Measurements from ENCODE around the gene APEH. TPM values are rescaled to one million over a fixed set of nuclear protein-coding genes. Genes with fewer than 3 reads are reported as not detected.

Gene APEH
- total and polyA plus RNA-seq, 2 donors (not counting 1 experiment from before 2014, with no cell fraction given), result 79.4 to 96.2 TPM

GRCh38 chr3:49705390-49705960 lies 31.3 kb downstream of the APEH start:
- over 99% methylated on average over 15 of the region's 17 CpGs for WGBS (ENCODE audit: insufficient coverage)
- Histone ChIP-seq H3K9me3 (ENCODE audit: control extremely low read depth in 1 of 3, control insufficient read depth in 2 of 3, insufficient read depth in 1 of 3, low read length in 2 of 3) (peaks cover 0 to 3% (median 0%) of the 10 kb centered on the region in 3 donors), H3K4me3 (ENCODE audit: control extremely low read depth in 1 of 5, extremely low read depth in 1 of 5, insufficient read depth in 1 of 5, low read depth in 2 of 5, low read length in 4 of 5) (no peak overlapping the region), H4K20me1 (ENCODE audit: control insufficient read depth, insufficient read depth, low read length, poor library complexity, severe bottlenecking) (no peaks in the 10 kb centered on the region), H3K36me3 (replicated peaks in 1 of 2; ENCODE audit: control extremely low read depth in 1 of 2, control insufficient read depth in 1 of 2, extremely low read depth in 1 of 2, insufficient read depth in 2 of 2, low read length in 1 of 2) (peaks cover 0 to 33% of the 10 kb centered on the region in 2 experiments), H3K4me2 (replicated peaks; ENCODE audit: low read depth, low read length, poor library complexity, severe bottlenecking) (no peak overlapping the region), H3K79me2 (ENCODE audit: control insufficient read depth, insufficient read depth, low read length) (no peaks in the 10 kb centered on the region), H3K9ac (ENCODE audit: low read length) (no peak overlapping the region), H3K27ac (ENCODE audit: low read length in 2 of 2) (no peak overlapping the region), H3K27me3 (replicated peaks in 1 of 4; ENCODE audit: control extremely low read depth in 1 of 4, control insufficient read depth in 3 of 4, insufficient read depth in 4 of 4, low read length in 3 of 4) (no peaks in the 10 kb centered on the region), H2AFZ (ENCODE audit: insufficient read depth, low read depth, low read length, poor library complexity, severe bottlenecking) (no peak overlapping the region), H3K4me1 (ENCODE audit: control insufficient read depth in 2 of 2, insufficient read depth in 2 of 2, low read length in 2 of 2) (no peaks in the 10 kb centered on the region)
- Mint-ChIP-seq H3K4me1 (peaks cover 6% of the 10 kb centered on the region), H3K27me3 (no peaks in the 10 kb centered on the region), H3K9me3 (ENCODE audit: insufficient read depth) (no peaks in the 10 kb centered on the region), H3K27ac (no peak overlapping the region), H3K4me3 (no peak overlapping the region)
- ChIA-PET POLR2A (no interaction called here), CTCF (no interaction called here)
- DNase-seq (no peak), ATAC-seq (ENCODE audit: low read depth) (no peak)
- TF ChIP-seq EZH2 (IDR thresholded peaks at IDR 0.05; ENCODE audit: borderline replicate concordance, insufficient read depth, low read depth, low read length, poor library complexity, severe bottlenecking), result no peak
- TF ChIP-seq, protein P1, sequence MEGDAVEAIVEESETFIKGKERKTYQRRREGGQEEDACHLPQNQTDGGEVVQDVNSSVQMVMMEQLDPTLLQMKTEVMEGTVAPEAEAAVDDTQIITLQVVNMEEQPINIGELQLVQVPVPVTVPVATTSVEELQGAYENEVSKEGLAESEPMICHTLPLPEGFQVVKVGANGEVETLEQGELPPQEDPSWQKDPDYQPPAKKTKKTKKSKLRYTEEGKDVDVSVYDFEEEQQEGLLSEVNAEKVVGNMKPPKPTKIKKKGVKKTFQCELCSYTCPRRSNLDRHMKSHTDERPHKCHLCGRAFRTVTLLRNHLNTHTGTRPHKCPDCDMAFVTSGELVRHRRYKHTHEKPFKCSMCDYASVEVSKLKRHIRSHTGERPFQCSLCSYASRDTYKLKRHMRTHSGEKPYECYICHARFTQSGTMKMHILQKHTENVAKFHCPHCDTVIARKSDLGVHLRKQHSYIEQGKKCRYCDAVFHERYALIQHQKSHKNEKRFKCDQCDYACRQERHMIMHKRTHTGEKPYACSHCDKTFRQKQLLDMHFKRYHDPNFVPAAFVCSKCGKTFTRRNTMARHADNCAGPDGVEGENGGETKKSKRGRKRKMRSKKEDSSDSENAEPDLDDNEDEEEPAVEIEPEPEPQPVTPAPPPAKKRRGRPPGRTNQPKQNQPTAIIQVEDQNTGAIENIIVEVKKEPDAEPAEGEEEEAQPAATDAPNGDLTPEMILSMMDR (IDR thresholded peaks at IDR 0.05), result no peak
- intact Hi-C loops (cut with micrococcal nuclease), result no loop called here

DNA sequence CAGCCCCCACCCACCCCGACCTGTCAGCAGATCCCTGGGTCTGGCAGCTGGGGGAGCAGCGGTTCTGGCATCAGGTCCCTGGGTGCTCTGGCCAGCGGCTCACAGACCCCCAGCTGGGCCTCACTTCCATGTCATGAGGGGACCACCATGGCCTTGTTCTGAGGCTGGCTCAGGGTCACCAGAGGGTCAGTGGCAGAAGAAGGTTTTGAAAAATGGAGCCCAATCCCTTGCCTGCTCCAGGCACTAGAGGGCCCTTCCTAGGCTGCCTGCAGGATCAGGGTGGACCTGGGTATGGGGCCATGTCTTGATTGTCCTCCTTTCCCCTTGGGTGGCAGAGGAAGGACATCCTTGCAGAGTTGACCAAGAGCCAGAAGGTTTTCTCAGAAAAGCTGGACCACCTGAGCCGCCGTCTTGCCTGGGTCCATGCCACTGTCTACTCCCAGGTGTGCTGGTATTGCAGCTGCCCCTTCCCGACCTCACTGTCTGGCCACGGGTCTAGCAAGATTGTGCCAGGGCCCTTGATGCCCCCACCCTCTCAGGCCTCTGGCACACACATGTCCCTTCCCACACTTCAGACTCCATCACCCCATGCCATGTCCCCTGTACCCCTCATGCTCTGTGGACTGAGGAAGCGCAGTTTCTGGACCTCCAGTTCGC lies 32.4 kb downstream of the APEH start:
- ChIA-PET POLR2A (no interaction called here), CTCF (interaction anchor here (1.0 to 1.4 kb wide), 2 partner anchors 132 to 167 kb away, joined by 3 read pairs; no protein-coding TSS in a partner anchor)
- no peaks in the 10 kb centered on the region for H3K27me3 Mint-ChIP-seq
- Histone ChIP-seq H3K27ac (ENCODE audit: low read length in 2 of 2) (no peak overlapping the region), H4K20me1 (ENCODE audit: control insufficient read depth, insufficient read depth, low read length, poor library complexity, severe bottlenecking) (no peaks in the 10 kb centered on the region), H3K4me3 (ENCODE audit: control extremely low read depth in 1 of 5, extremely low read depth in 1 of 5, insufficient read depth in 1 of 5, low read depth in 2 of 5, low read length in 4 of 5) (no peak overlapping the region), H3K9ac (ENCODE audit: low read length) (no peak overlapping the region), H2AFZ (ENCODE audit: insufficient read depth, low read depth, low read length, poor library complexity, severe bottlenecking) (no peak overlapping the region), H3K4me2 (replicated peaks; ENCODE audit: low read depth, low read length, poor library complexity, severe bottlenecking) (no peak overlapping the region), H3K36me3 (replicated peaks in 1 of 2; ENCODE audit: control extremely low read depth in 1 of 2, control insufficient read depth in 1 of 2, extremely low read depth in 1 of 2, insufficient read depth in 2 of 2, low read length in 1 of 2) (peaks cover 0 to 30% of the 10 kb centered on the region in 2 experiments), H3K9me3 (ENCODE audit: control extremely low read depth in 1 of 3, control insufficient read depth in 2 of 3, insufficient read depth in 1 of 3, low read length in 2 of 3) (peaks cover 0 to 3% (median 0%) of the 10 kb centered on the region in 3 donors), H3K27me3 (replicated peaks in 1 of 4; ENCODE audit: control extremely low read depth in 1 of 4, control insufficient read depth in 3 of 4, insufficient read depth in 4 of 4, low read length in 3 of 4) (no peaks in the 10 kb centered on the region), H3K79me2 (ENCODE audit: control insufficient read depth, insufficient read depth, low read length) (no peaks in the 10 kb centered on the region), H3K4me1 (ENCODE audit: control insufficient read depth in 2 of 2, insufficient read depth in 2 of 2, low read length in 2 of 2) (no peaks in the 10 kb centered on the region)
- DNase-seq (no peak), ATAC-seq (ENCODE audit: low read depth) (no peak)
- H3K4me1 Mint-ChIP-seq, result peaks cover 6% of the 10 kb centered on the region
- H3K27ac Mint-ChIP-seq, result no peak overlapping the region
- TF ChIP-seq, protein P1 (IDR thresholded peaks at IDR 0.05), result no peak
- TF ChIP-seq EZH2 (IDR thresholded peaks at IDR 0.05; ENCODE audit: borderline replicate concordance, insufficient read depth, low read depth, low read length, poor library complexity, severe bottlenecking), result no peak
- H3K9me3 Mint-ChIP-seq (ENCODE audit: insufficient read depth), result no peaks in the 10 kb centered on the region
- 97% methylated on average over 9 of the region's 9 CpGs for WGBS (ENCODE audit: insufficient coverage)
- no peak overlapping the region for H3K4me3 Mint-ChIP-seq
- intact Hi-C loops (cut with micrococcal nuclease), result no loop called here

All from B cell (primary cell).